GM10266 (cell line): Measurements from ENCODE around the gene POMT1.
A peak's percentile ranks its signal among the peaks of the same experiment; 100 is the strongest.

Experiments
- DNase-seq: peaks from one replicate; pipeline ENCODE4 v3.0.0; 2012; ENCODE audit errors: extremely low spot score
- TF ChIP-seq, protein P1 (sequence below): IDR thresholded peaks from 2 replicates; pipeline ENCODE4 v1.5.1; 2012; ENCODE audit warnings: mild to moderate bottlenecking, low read depth; ENCODE audit not compliant: control insufficient read depth, insufficient read depth; ENCODE audit errors: missing control alignments

POMT1 gene

DNA sequence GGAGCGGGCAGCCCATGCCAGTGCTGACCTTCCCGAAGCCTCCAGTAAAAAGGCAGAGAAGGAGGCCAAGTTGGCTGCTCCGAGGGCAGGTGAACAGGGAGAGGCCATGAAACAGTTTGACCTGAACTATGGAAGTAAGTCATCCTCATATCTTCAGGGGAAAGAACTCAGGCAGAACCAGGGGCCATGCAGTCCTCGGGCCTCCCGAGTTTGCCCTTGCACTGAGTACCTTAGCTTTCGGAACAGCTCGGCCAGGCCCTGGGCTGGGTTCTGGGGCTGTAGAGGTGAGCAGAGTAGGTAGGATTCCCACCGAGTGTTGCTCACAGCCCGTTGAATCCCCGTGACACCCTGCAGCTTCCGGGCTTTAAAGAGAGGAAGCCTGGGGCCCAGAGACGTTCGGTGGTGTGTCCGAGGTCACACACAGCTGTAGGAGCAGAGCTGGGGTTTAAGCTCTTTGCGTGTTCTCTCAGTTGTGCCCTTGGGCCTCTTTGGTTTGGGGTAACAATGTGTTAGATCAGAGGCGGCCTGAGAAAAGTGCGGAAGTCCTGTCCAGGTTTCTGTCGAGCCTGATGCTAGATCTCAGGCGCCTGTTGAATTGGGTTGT, 24.8 kb upstream of the POMT1 start:
- no peak for DNase-seq
- TF ChIP-seq, protein P1, sequence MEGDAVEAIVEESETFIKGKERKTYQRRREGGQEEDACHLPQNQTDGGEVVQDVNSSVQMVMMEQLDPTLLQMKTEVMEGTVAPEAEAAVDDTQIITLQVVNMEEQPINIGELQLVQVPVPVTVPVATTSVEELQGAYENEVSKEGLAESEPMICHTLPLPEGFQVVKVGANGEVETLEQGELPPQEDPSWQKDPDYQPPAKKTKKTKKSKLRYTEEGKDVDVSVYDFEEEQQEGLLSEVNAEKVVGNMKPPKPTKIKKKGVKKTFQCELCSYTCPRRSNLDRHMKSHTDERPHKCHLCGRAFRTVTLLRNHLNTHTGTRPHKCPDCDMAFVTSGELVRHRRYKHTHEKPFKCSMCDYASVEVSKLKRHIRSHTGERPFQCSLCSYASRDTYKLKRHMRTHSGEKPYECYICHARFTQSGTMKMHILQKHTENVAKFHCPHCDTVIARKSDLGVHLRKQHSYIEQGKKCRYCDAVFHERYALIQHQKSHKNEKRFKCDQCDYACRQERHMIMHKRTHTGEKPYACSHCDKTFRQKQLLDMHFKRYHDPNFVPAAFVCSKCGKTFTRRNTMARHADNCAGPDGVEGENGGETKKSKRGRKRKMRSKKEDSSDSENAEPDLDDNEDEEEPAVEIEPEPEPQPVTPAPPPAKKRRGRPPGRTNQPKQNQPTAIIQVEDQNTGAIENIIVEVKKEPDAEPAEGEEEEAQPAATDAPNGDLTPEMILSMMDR = no peak

DNA sequence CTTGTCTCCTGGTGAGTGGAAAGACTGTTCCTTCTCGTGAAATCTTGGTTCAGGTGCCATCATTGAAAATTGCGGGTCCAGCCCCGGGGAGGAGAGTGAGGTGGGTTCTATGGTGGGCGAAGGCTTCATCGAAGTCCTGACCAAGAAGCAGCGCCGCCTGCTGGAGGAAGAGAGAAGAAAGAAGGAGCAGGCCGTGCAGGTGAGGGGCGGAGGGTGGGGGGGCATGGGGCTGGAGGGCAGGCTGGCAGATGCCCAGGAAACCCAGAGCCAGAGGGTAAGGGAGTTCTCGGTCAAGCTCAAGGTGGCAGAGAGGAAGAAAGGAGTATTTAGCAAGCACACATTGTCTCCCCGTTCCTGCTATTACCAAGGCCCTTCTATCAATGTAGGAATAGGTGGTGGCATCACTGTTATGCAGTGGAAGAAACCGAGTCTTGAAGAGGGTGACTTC, 24.3 kb upstream of the POMT1 start:
- DNase-seq = peak; percentile 48
- TF ChIP-seq, protein P1 = peak; percentile 60

DNA sequence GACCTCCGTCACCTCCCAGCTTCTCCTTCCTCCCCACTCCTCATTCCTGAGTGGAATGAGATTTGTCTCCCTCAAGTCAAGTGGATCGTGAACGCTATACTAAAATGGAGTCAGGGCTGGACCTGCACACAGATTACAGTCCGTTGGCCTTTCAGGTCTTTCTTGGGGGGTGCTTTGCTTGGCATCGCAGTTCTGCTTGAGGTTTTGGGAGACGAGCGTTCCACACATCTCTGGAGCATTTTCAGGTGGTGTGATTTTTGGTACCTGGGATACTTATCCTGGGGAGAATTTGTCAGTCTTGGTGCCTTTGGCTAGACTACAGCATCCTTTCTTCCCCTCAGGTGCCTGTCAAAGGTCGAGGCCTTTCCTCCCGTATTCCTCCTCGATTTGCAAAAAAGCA, 23.8 kb upstream of the POMT1 start:
- DNase-seq = no peak
- TF ChIP-seq, protein P1 = no peak

DNA sequence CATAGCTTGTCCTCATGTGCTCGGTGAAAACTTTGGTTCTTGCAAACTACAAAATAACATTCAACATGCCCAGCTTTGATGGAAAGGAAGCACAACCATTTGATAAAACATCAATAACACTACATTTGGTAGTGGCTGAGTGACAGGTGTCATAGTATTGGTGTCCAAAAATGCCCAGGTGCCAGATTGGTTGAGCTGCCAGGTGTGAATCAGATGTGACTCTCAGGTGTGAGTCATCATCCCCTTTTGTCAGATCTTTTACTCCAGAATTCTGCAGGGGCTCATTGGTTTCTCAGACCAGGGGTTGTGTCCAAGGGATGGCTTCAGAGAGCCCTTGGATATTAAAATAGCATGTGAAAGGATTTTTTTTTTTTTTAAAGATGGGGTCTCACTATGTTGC, 22.5 kb upstream of the POMT1 start:
- no peak for DNase-seq

DNA sequence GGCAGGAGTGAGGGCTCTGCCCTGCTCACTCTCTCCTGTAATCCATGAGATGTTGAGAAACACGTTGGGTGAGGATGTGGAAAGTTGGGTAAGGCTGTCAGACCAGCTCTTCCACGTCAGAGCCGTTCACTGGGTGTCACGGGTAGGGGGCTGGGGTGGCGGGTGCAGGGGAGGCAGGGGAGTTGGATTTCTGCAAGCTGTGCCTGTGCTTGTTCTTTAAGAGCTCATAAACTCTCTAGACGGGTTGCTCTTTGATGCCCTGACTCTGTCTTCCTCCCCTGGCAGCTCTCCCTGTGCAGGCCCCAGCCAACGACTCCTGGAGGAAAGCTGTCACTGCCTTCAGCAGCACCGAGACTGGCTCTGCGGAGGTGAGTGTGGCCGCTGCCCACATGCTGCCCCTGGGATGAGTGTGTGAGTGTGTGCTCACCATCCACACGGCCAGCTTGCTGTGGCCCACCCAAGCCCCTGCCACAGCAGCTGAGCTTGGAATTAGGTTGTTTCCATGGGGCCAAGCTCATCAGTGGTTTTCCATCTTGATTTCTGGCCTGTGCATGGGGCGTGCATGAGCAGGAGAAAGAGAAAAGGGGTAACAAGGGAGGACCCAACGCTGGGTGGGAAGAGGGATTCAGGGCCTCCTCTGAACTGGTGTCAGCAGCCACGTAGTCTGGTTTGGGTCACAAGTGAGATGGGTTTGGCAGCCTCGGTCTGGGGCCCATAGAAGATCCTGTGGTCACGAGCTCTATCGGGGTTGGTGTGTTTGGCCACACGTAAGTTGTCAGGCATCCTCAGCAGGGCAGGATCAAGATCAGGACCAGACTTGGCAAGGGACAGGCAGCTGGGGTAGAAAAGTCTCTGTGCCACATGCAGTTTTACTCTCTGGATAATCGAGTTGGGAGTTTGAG, 21.0 kb upstream of the POMT1 start:
- no peak for DNase-seq
- TF ChIP-seq, protein P1 = no peak

More for the DNA sequence above, 22.5 kb upstream of the POMT1 start:
- TF ChIP-seq, protein P1 = no peak

DNA sequence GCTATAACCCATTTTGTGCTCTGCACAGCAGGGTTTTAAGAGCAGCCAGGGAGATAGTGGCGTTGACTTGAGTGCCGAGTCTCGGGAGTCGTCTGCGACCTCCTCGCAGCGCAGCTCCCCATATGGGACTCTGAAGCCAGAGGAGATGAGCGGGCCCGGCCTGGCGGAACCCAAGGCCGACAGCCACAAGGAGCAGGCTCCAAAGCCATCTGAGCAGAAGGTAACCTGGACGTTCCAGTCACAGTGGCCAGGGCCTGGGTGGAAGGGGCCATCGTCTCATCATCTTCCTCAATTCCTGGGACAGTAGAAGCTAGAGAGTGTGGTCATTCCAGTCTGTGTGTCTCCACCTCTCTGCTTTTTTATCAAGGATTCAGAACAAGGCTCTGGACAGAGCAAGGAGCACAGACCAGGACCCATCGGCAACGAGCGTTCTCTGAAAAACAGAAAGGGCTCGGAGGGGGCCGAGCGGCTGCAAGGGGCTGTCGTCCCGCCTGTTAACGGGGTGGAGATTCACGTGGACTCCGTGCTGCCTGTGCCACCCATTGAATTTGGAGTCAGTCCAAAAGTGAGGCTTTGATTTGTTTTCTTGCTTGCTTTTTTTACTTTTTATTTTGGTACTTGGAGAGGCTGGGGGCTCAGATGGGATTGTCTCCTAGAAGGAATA, 20.2 kb upstream of the POMT1 start:
- TF ChIP-seq, protein P1 = no peak
- no peak for DNase-seq
